Retinal pigment epithelial cell (primary cell): ENCODE data around the gene AASDHPPT.

ENCODE experiments used
- DNase-seq: peaks from one replicate; pipeline ENCODE4 v3.0.0-alpha.2; 2010; ENCODE audit warnings: low read depth
- H3K4me3 ChIP-seq: 2 replicates; pipeline ENCODE4 v1.5.1; 2011; ENCODE audit warnings: mild to moderate bottlenecking, low read length, control low read depth, moderate library complexity
- TF ChIP-seq, protein P1 (sequence below): conservative IDR thresholded peaks from 2 replicates; pipeline ENCODE4 v1.5.1; 2011; ENCODE audit warnings: low read depth, low read length, control low read depth, inconsistent platforms

AASDHPPT gene

DNA sequence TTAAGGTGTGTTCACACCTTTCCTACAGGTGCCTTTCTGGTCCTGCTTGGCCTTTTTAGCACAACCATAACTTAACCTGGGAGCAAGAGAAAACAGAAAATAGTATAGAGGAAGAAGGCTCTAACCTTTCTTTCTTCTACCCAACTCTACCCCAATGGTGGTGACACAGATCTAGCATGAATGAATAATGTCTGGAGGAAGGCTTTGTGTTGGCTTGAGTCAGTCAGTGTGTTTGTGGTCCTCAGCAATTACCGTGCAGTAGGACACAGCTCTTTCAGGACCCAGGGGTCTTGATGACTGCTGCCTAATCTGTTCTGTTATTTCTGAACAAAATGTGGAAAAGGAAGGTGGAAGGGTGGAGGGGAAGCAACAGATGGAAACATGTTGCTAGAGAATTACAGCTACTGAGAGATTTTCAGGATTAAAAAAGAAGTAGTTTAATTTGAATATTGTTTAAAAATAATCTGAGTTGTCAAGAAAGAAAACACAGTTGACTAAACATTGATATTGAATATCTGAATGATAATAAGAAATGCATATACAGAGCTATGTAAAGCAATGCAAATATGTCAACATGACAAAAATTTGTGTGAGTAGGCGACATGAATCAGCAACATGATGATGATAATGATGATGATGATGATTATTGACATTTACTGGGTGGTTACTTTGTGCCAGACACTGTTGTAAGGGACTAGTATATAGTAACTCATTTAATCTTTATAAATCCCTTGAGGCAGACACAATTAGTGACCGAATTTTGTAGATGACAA is 55.3 kb downstream of the AASDHPPT start:
- TF ChIP-seq, protein P1, sequence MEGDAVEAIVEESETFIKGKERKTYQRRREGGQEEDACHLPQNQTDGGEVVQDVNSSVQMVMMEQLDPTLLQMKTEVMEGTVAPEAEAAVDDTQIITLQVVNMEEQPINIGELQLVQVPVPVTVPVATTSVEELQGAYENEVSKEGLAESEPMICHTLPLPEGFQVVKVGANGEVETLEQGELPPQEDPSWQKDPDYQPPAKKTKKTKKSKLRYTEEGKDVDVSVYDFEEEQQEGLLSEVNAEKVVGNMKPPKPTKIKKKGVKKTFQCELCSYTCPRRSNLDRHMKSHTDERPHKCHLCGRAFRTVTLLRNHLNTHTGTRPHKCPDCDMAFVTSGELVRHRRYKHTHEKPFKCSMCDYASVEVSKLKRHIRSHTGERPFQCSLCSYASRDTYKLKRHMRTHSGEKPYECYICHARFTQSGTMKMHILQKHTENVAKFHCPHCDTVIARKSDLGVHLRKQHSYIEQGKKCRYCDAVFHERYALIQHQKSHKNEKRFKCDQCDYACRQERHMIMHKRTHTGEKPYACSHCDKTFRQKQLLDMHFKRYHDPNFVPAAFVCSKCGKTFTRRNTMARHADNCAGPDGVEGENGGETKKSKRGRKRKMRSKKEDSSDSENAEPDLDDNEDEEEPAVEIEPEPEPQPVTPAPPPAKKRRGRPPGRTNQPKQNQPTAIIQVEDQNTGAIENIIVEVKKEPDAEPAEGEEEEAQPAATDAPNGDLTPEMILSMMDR = no peak
- no peak for DNase-seq
- no peak overlapping the region for H3K4me3 ChIP-seq

DNA sequence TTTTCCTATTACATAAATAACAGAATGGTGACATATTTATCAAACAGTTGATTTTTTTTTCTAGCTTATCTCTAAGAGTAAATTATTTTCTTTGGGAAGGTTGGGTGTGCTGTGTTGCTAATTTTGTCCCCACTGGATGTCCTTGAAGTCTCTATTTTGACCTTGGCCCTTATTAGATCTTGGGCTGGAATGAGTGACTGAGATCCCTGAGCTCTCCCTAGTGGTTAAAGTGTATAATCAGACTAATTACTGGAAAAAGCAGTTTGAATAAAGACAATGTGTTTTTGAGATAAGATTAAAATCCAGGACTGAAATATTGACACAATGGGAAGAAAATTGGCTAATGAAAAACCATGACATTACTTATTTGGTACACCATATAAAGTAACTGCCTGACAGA is 56.1 kb downstream of the AASDHPPT start:
- TF ChIP-seq, protein P1 = peak; percentile 39
- no peak overlapping the region for H3K4me3 ChIP-seq
- no peak for DNase-seq

DNA sequence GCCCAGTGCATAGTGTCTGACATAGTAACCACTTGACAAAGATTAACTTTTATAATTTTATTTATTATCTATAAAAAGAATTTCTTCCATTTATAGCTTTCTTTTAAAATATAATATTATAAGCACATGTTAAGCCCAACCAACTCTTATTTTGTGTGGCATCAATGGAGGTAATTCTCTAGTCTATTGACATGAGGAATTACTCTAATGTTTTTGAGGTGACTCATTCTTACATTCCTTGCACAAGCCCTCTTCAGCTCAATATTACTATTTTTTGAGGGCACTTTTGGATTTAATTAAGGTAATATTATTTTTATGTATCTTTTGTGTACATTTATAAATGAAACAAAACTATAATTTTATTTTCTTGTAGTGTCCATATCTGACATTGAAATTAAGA is 59.6 kb downstream of the AASDHPPT start:
- peak; percentile 16 for DNase-seq
- H3K4me3 ChIP-seq = no peak overlapping the region
- TF ChIP-seq, protein P1 = no peak

DNA sequence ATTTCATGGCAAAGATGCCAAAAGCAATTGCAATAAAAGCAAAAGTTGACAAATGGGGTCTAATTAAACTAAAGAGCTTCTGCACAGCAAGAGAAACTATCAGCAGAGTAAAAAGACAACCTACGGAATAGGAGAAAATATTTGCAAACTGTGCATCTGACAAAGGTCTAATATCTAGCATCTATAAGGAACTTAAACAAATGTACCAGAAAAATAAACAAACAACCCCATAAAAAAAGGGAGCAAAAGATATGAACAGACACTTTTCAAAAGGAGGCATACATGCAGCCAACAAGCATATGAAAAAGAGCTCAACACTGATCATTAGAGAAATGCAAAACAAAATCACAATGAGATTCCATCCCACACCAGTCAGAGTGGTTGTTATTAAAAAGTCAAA is 60.3 kb downstream of the AASDHPPT start:
- TF ChIP-seq, protein P1 = no peak
- no peak for DNase-seq
- H3K4me3 ChIP-seq = no peak overlapping the region
